Upper lobe of left lung (tissue), 6 donors: ENCODE data around the gene ZNF407. TPM values are rescaled to one million over a fixed set of nuclear protein-coding genes. Genes with fewer than 3 reads are reported as not detected.

Source experiments
- ATAC-seq, 2 donors: fragments of 200-7000 bp; cut with Tn5 transposase; one replicate each; pipeline ENCODE4 v1.9.1; 2022; ENCODE audit warnings: mild to moderate bottlenecking in 2 of 2, moderate library complexity in 2 of 2; ENCODE audit not compliant: low FRiP score in 2 of 2
- DNase-seq, 2 donors: peaks; one replicate each; pipeline ENCODE4 v3.0.0-alpha.2; 2019 to 2020
- H3K27ac ChIP-seq, 4 donors: fragments of 200-600 bp; sonication (generic); one replicate each; pipeline ENCODE4 v1.5.1; 2016 to 2019
- H3K27me3 ChIP-seq, 4 donors: fragments of 200-600 bp; sonication (generic); one replicate each; pipeline ENCODE4 v1.5.1; 2017 to 2019
- H3K36me3 ChIP-seq, 4 donors: fragments of 200-600 bp; sonication (generic); one replicate each; pipeline ENCODE4 v1.5.1; 2016 to 2019
- H3K4me1 ChIP-seq, 4 donors: fragments of 200-600 bp; sonication (generic); one replicate each; pipeline ENCODE4 v1.5.1; 2018 to 2019
- H3K4me3 ChIP-seq, 4 donors: fragments of 200-600 bp; sonication (generic); one replicate each; pipeline ENCODE4 v1.5.1; 2017 to 2019; ENCODE audit warnings: mild to moderate bottlenecking in 2 of 4, moderate library complexity in 1 of 4
- H3K9me3 ChIP-seq, 4 donors: fragments of 200-600 bp; sonication (generic); one replicate each; pipeline ENCODE4 v1.5.1; 2018 to 2019
- EP300 ChIP-seq, 4 donors: sonication (generic); formaldehyde crosslinking; IDR thresholded peaks; one replicate each; pipeline ENCODE4 v1.5.1; 2017; ENCODE audit warnings: antibody characterized with exemption in 4 of 4, control low read depth in 2 of 4
- POLR2A ChIP-seq, 4 donors: fragments of 450-650 bp; IDR thresholded peaks; one replicate each; pipeline ENCODE4 v1.5.1; 2016 to 2017; ENCODE audit warnings: antibody characterized with exemption in 4 of 4, mild to moderate bottlenecking in 2 of 4
- POLR2AphosphoS5 ChIP-seq, 2 donors: sonication (generic); formaldehyde crosslinking; IDR thresholded peaks; one replicate each; pipeline ENCODE4 v1.5.1; 2017; ENCODE audit warnings: antibody characterized with exemption in 2 of 2
- WGBS, 2 donors: methylation state at CpG; one replicate each; pipeline ENCODE4 v1.1.5; 2017 to 2018; 5-methylcytosine and 5-hydroxymethylcytosine counted together
- total RNA-seq, 6 donors: library from RNA; depleted of rRNA in 4 of 6; stranded (reverse); fragments of >200 nt in 4 of 6; gene quantifications; one replicate each; pipeline versions ENCODE4 v1.1.0 to v1.2.1, GENCODE V29; 2016 to 2021
- TF ChIP-seq, protein P1 (sequence below), 6 experiments: fragments of 450-650 bp in 4 of 6; fragments of 200-600 bp in 2 of 6; sonication (generic) in 2 of 6; IDR thresholded peaks; one replicate each; pipeline ENCODE4 v1.5.1; 2016 to 2019; ENCODE audit warnings: antibody characterized with exemption in 6 of 6
- donor health status: DM: no; HTN: no; CAD: no; lungs with moderate emphysema.
- donor health status: DM: no; HTN: yes; CAD: no; lungs with severe emphysema.

The ZNF407 gene
- total RNA-seq, 6 donors from 2014 or later: 12.2 to 77.5 (median 17.1) TPM

DNA sequence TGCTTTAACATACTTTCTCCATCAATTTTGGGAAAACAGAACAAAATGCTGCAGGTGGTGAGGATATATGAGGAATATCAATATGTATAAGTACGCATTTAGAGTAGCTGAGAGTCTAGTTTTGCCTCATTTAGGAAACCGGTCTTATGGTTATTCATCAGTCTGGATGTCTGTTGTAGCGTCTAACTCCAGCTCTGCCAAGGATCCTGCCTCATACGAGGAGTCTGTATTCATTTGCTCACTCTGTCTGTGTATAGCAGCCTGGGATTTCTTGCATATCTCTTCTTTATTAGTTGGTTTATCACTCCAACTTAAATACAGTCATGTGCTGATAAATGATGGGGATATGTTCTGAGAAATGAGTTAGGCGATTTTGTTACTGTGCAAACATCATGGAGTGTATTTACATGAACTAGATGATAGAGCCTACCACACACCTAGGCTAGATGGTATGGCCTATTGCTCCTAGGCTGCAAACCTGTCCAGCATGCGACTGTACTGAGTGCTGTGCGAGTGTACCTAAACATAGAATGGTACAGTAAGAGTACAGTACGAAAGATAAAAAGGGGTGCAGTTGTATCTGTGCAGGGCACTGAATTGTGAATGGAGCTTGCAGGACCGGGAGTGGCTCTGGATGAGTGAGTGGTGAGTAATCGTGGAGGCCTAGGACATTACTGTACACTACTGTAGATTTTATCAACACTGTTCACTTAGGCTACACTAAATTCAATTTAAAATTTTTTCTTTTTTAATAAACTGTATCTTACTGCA, 148.1 kb downstream of the ZNF407 start:
- no peak for TF ChIP-seq POLR2AphosphoS5 (IDR thresholded peaks at IDR 0.05)
- DNase-seq: no peak
- no peaks in the 10 kb centered on the region for H3K4me1 ChIP-seq
- ATAC-seq: no peak
- H3K4me3 ChIP-seq: no peak overlapping the region
- 86 to 94% methylated on average over 10 of the region's 10 CpGs for WGBS, 2 donors
- no peaks in the 10 kb centered on the region for H3K9me3 ChIP-seq
- H3K36me3 ChIP-seq: no peaks in the 10 kb centered on the region
- no peak overlapping the region for H3K27ac ChIP-seq
- no peaks in the 10 kb centered on the region for H3K27me3 ChIP-seq

- no peak overlapping the region for H3K27ac ChIP-seq
- no peak for DNase-seq
- WGBS, 2 donors: 94 to 95% methylated on average over 4 of the region's 4 CpGs
- no peak overlapping the region for H3K4me3 ChIP-seq
- no peaks in the 10 kb centered on the region for H3K36me3 ChIP-seq
- no peak for ATAC-seq
- H3K9me3 ChIP-seq: no peaks in the 10 kb centered on the region
- no peaks in the 10 kb centered on the region for H3K27me3 ChIP-seq
- H3K4me1 ChIP-seq: no peaks in the 10 kb centered on the region
- TF ChIP-seq POLR2A (IDR thresholded peaks at IDR 0.05): no peak
- no peak for TF ChIP-seq EP300 (IDR thresholded peaks at IDR 0.05)
- TF ChIP-seq, protein P1, sequence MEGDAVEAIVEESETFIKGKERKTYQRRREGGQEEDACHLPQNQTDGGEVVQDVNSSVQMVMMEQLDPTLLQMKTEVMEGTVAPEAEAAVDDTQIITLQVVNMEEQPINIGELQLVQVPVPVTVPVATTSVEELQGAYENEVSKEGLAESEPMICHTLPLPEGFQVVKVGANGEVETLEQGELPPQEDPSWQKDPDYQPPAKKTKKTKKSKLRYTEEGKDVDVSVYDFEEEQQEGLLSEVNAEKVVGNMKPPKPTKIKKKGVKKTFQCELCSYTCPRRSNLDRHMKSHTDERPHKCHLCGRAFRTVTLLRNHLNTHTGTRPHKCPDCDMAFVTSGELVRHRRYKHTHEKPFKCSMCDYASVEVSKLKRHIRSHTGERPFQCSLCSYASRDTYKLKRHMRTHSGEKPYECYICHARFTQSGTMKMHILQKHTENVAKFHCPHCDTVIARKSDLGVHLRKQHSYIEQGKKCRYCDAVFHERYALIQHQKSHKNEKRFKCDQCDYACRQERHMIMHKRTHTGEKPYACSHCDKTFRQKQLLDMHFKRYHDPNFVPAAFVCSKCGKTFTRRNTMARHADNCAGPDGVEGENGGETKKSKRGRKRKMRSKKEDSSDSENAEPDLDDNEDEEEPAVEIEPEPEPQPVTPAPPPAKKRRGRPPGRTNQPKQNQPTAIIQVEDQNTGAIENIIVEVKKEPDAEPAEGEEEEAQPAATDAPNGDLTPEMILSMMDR (IDR thresholded peaks at IDR 0.05): no peak
- TF ChIP-seq POLR2AphosphoS5 (IDR thresholded peaks at IDR 0.05): no peak
Measured at GRCh38 chr18:74748809-74749208, 151.1 kb downstream of the ZNF407 start.

GRCh38 chr18:74758995-74759394, 161.3 kb downstream of the ZNF407 start:
- Histone ChIP-seq H3K27ac (no peak overlapping the region), H3K4me1 (no peaks in the 10 kb centered on the region), H3K4me3 (no peak overlapping the region), H3K27me3 (no peaks in the 10 kb centered on the region), H3K9me3 (no peaks in the 10 kb centered on the region), H3K36me3 (no peaks in the 10 kb centered on the region)
- no peak for ATAC-seq
- TF ChIP-seq EP300 (IDR thresholded peaks at IDR 0.05) (no peak), POLR2A (IDR thresholded peaks at IDR 0.05) (no peak), POLR2AphosphoS5 (IDR thresholded peaks at IDR 0.05) (no peak)
- TF ChIP-seq, protein P1 (IDR thresholded peaks at IDR 0.05): no peak
- WGBS, 2 donors: 100% methylated on average over 1 of the region's 1 CpG
- DNase-seq: no peak

- 91 to 97% methylated on average over 3 of the region's 3 CpGs for WGBS, 2 donors
- TF ChIP-seq, protein P1 (IDR thresholded peaks at IDR 0.05): no peak
- no peak for TF ChIP-seq POLR2AphosphoS5 (IDR thresholded peaks at IDR 0.05)
- Histone ChIP-seq H3K4me1 (no peaks in the 10 kb centered on the region), H3K4me3 (no peak overlapping the region), H3K27me3 (no peaks in the 10 kb centered on the region), H3K27ac (no peak overlapping the region), H3K36me3 (no peaks in the 10 kb centered on the region), H3K9me3 (no peaks in the 10 kb centered on the region)
- DNase-seq (no peak), ATAC-seq (no peak)
Measured at GRCh38 chr18:74760026-74760425, 162.4 kb downstream of the ZNF407 start.

- ATAC-seq: no peak
- WGBS, 2 donors: 96 to 100% methylated on average over 3 of the region's 3 CpGs
Measured at GRCh38 chr18:74760436-74760835, 162.8 kb downstream of the ZNF407 start.

More at GRCh38 chr18:74760436-74760835, 162.8 kb downstream of the ZNF407 start:
- Histone ChIP-seq H3K4me3 (no peak overlapping the region), H3K36me3 (no peaks in the 10 kb centered on the region), H3K4me1 (no peaks in the 10 kb centered on the region), H3K27ac (no peak overlapping the region), H3K27me3 (no peaks in the 10 kb centered on the region), H3K9me3 (no peaks in the 10 kb centered on the region)
- no peak for DNase-seq
- TF ChIP-seq, protein P1 (IDR thresholded peaks at IDR 0.05): no peak
- TF ChIP-seq POLR2A (IDR thresholded peaks at IDR 0.05) (no peak), EP300 (IDR thresholded peaks at IDR 0.05) (no peak), POLR2AphosphoS5 (IDR thresholded peaks at IDR 0.05) (no peak)
